Hepatocyte (in vitro differentiated cells): ENCODE data around the gene TFDP1. TPM values are rescaled to one million over a fixed set of nuclear protein-coding genes. Genes with fewer than 3 reads are reported as not detected.

Experiments used
- DNase-seq: peaks from one replicate; pipeline ENCODE4 v3.0.0-alpha.2; 2016; ENCODE audit warnings: low spot score
- H2AFZ ChIP-seq: fragments of 200-600 bp; sonication (generic); 2 replicates; pipeline ENCODE4 v1.6.0; 2016; ENCODE audit warnings: antibody characterized with exemption, mild to moderate bottlenecking
- H3K27ac ChIP-seq: fragments of 200-600 bp; sonication (generic); 2 replicates; pipeline ENCODE4 v1.5.1; 2016; ENCODE audit warnings: mild to moderate bottlenecking
- H3K27me3 ChIP-seq: fragments of 200-600 bp; sonication (generic); 2 replicates; pipeline ENCODE4 v1.6.1; 2016
- H3K36me3 ChIP-seq: fragments of 200-600 bp; sonication (generic); replicated peaks from 2 replicates; pipeline ENCODE4 v1.5.1; 2016; ENCODE audit warnings: low read depth; ENCODE audit not compliant: insufficient read depth
- H3K4me1 ChIP-seq: fragments of 200-600 bp; sonication (generic); 2 replicates; pipeline ENCODE4 v1.5.1; 2016; ENCODE audit warnings: mild to moderate bottlenecking, moderate library complexity; ENCODE audit not compliant: insufficient read depth
- H3K4me2 ChIP-seq: fragments of 200-600 bp; sonication (generic); 2 replicates; pipeline ENCODE4 v1.6.0; 2016
- H3K4me3 ChIP-seq: fragments of 200-600 bp; sonication (generic); 2 replicates; pipeline ENCODE4 v1.5.1; 2016; ENCODE audit warnings: mild to moderate bottlenecking
- H3K79me2 ChIP-seq: fragments of 200-600 bp; sonication (generic); 2 replicates; pipeline ENCODE4 v1.6.0; 2017; ENCODE audit warnings: mild to moderate bottlenecking
- H3K9me2 ChIP-seq: fragments of 200-600 bp; sonication (generic); replicated peaks from 2 replicates; pipeline ENCODE4 v1.6.0; 2017; ENCODE audit warnings: mild to moderate bottlenecking; ENCODE audit not compliant: insufficient read depth
- H3K9me3 ChIP-seq: fragments of 200-600 bp; sonication (generic); 2 replicates; pipeline ENCODE4 v1.5.1; 2016; ENCODE audit warnings: low read depth, mild to moderate bottlenecking
- H4K20me1 ChIP-seq: fragments of 200-600 bp; sonication (generic); 2 replicates; pipeline ENCODE4 v1.6.0; 2016; ENCODE audit warnings: mild to moderate bottlenecking; ENCODE audit not compliant: insufficient read depth, poor library complexity, severe bottlenecking
- EZH2 ChIP-seq: fragments of 200-600 bp; sonication (generic); IDR thresholded peaks from 2 replicates; pipeline ENCODE4 v1.6.1; 2016; ENCODE audit warnings: antibody characterized with exemption, mild to moderate bottlenecking, borderline replicate concordance
- EZH2phosphoT487 ChIP-seq: fragments of 200-600 bp; sonication (generic); IDR thresholded peaks from one replicate; pipeline ENCODE4 v1.6.1; 2018; ENCODE audit warnings: antibody characterized with exemption, mild to moderate bottlenecking, low read depth, moderate library complexity; ENCODE audit not compliant: unreplicated experiment, severe bottlenecking
- WGBS: methylation state at CpG from one replicate; pipeline ENCODE4 v1.1.6; 2016; ENCODE audit warnings: low lambda C conversion rate; ENCODE audit errors: missing lambda C conversion rate; 5-methylcytosine and 5-hydroxymethylcytosine counted together
- polyA plus RNA-seq: library from polyadenylated mRNA; unstranded; fragments of >200 nt; fragmentation: Nextera tagmentation; extraction: Ambion mirVana; gene quantifications from 2 replicates; pipeline ENCODE4 v1.2.1, GENCODE V29; 2016
- total RNA-seq: library from RNA; depleted of rRNA; stranded (reverse); fragments of >200 nt; gene quantifications from 2 replicates; pipeline ENCODE4 v1.2.3, GENCODE V29; 2014
- TF ChIP-seq, protein P1 (sequence below): fragments of 200-600 bp; sonication (generic); IDR thresholded peaks from 2 replicates; pipeline ENCODE4 v1.5.1; 2016; ENCODE audit warnings: antibody characterized with exemption, mild to moderate bottlenecking; ENCODE audit not compliant: poor library complexity

Gene TFDP1
- total and polyA plus RNA-seq, 2 experiments from 2014 or later: 54.0 to 62.9 TPM

DNA sequence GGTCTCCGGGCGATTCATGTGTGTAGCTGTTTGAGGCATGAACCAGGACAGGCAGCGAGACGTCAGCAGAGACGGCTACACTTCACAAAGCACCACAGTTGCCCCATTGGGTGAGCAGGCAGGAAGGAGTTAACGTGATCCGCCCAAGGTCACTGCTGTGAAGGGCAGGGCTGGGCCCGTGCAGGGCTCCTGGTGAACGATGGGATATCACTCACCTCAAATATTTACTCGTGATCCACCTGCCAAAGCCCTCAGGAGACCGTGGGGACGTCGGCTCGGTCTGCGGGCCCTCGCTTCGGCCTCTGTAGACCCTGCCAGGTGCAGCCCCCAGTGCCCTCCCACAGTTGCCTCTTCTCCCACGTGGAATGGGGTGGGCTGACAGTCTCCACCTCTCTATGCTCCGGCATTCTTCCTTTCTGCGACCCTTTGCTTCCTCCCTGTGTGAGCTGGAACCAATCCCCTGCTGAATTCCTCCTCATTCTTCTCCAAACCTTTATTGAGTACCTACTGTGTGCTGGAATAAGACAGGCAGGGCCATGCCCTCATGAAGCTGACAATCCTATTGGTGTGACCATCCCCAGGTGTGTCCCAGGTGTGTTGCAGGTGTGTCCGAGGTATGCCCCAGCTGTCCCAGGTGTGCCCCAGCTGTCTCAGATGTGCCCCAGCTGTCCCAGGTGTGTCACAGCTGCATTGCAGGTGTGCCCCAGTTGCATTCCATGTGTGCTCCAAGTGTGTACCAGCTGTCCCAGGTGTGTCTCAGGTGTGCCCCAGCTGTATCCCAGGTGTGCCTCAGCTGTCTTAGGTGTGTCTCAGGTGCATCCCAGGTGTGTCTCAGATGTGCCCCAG lies 80.4 kb downstream of the TFDP1 start:
- Histone ChIP-seq H3K9me3 (no peaks in the 10 kb centered on the region), H3K27ac (no peak overlapping the region), H3K79me2 (no peaks in the 10 kb centered on the region), H3K4me1 (peaks cover 4% of the 10 kb centered on the region), H3K36me3 (no peaks in the 10 kb centered on the region), H4K20me1 (no peaks in the 10 kb centered on the region), H3K27me3 (no peaks in the 10 kb centered on the region), H3K9me2 (no peaks in the 10 kb centered on the region), H3K4me3 (no peak overlapping the region), H2AFZ (no peak overlapping the region), H3K4me2 (no peak overlapping the region)
- DNase-seq: no peak
- TF ChIP-seq, protein P1, sequence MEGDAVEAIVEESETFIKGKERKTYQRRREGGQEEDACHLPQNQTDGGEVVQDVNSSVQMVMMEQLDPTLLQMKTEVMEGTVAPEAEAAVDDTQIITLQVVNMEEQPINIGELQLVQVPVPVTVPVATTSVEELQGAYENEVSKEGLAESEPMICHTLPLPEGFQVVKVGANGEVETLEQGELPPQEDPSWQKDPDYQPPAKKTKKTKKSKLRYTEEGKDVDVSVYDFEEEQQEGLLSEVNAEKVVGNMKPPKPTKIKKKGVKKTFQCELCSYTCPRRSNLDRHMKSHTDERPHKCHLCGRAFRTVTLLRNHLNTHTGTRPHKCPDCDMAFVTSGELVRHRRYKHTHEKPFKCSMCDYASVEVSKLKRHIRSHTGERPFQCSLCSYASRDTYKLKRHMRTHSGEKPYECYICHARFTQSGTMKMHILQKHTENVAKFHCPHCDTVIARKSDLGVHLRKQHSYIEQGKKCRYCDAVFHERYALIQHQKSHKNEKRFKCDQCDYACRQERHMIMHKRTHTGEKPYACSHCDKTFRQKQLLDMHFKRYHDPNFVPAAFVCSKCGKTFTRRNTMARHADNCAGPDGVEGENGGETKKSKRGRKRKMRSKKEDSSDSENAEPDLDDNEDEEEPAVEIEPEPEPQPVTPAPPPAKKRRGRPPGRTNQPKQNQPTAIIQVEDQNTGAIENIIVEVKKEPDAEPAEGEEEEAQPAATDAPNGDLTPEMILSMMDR: no peak
- no peak for TF ChIP-seq EZH2
- TF ChIP-seq EZH2phosphoT487: no peak
- 55% methylated on average over 21 of the region's 21 CpGs for WGBS

DNA sequence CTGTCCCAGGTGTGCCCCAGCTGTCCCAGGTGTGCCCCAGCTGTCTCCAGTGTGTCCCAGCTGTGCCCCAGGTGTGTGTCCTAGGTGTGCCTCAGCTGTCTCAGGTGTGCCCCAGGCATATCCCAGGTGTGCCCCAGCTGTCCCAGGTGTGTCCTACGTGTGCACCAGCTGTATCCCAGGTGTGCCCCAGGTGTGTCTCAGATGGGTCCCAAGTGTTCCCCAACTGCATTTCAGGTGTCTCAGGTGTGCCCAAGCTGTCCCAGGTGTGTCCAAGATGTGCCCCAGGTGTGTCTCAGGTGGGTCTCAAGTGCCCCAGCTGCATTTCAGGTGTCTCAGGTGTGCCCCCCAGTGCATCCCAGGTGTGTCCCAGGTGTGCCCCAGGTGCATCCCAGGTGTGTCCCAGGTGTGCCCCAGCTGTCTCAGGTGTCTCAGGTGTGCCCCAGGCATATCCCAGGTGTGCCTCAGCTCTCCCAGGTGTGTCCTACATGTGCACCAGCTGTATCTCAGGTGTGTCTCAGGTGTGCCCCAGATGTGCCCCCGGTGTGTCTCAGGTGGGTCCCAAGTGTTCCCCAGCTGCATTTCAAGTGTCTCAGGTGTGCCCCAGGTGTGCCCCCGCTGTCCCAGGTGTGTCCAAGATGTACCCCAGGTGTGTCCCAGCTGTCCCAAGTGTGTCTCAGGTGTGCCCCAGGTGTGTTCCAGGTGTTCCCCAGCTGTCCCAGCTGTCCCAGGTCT lies 81.2 kb downstream of the TFDP1 start:
- no peaks in the 10 kb centered on the region for H3K27me3 ChIP-seq
- no peaks in the 10 kb centered on the region for H4K20me1 ChIP-seq
- TF ChIP-seq EZH2 (no peak), EZH2phosphoT487 (no peak)
- TF ChIP-seq, protein P1: no peak
- no peak for DNase-seq
- WGBS: 91% methylated on average over 3 of the region's 3 CpGs
- H3K4me1 ChIP-seq: peaks cover 4% of the 10 kb centered on the region
- no peaks in the 10 kb centered on the region for H3K9me3 ChIP-seq
- no peaks in the 10 kb centered on the region for H3K79me2 ChIP-seq
- no peak overlapping the region for H2AFZ ChIP-seq
- H3K27ac ChIP-seq: no peak overlapping the region
- H3K9me2 ChIP-seq: no peaks in the 10 kb centered on the region
- H3K4me3 ChIP-seq: no peak overlapping the region
- no peak overlapping the region for H3K4me2 ChIP-seq
- H3K36me3 ChIP-seq: no peaks in the 10 kb centered on the region

DNA sequence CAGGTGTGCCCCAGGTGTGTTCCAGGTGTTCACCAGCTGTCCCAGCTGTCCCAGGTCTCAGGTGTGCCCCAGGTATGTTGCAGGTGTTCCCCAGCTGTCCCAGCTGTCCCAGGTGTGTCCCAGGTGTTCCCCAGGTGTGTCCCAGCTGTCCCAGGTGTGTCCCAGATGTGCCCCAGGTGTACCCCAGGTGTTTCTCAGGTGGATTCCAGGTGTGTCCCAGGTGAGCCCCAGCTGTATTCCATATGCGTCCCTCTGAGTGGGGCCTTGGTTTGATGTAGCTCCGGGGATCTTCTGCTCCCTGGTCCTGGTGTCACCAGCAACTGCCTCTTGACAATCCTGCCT lies 81.7 kb downstream of the TFDP1 start:
- Histone ChIP-seq H3K4me3 (no peak overlapping the region), H3K9me3 (no peaks in the 10 kb centered on the region), H3K79me2 (no peaks in the 10 kb centered on the region), H3K4me2 (no peak overlapping the region), H2AFZ (no peak overlapping the region), H3K27ac (no peak overlapping the region), H3K9me2 (no peaks in the 10 kb centered on the region), H3K27me3 (no peaks in the 10 kb centered on the region), H4K20me1 (no peaks in the 10 kb centered on the region), H3K36me3 (no peaks in the 10 kb centered on the region), H3K4me1 (peaks cover 4% of the 10 kb centered on the region)
- WGBS: 97% methylated on average over 2 of the region's 2 CpGs
- no peak for DNase-seq
- TF ChIP-seq EZH2phosphoT487 (no peak), EZH2 (no peak)
- TF ChIP-seq, protein P1: no peak
